HepG2 (cell line): ENCODE measurements around the gene FNDC4. TPM values are rescaled to one million over a fixed set of nuclear protein-coding genes. Genes with fewer than 3 reads are reported as not detected.

Source experiments
- ATAD3A ChIP-seq: sonication (generic); formaldehyde crosslinking; IDR thresholded peaks from 2 replicates; pipeline ENCODE4 v1.4.0; 2020; ENCODE audit warnings: missing genetic modification reagents
- CHCHD3 ChIP-seq: sonication (generic); formaldehyde crosslinking; IDR thresholded peaks from 2 replicates; pipeline ENCODE4 v1.8.0; 2022; ENCODE audit warnings: mild to moderate bottlenecking, missing genetic modification reagents, moderate library complexity
- DR1 ChIP-seq: sonication (generic); formaldehyde crosslinking; IDR thresholded peaks from 2 replicates; pipeline ENCODE4 v1.8.0; 2021; ENCODE audit warnings: mild to moderate bottlenecking, missing genetic modification reagents, inconsistent platforms
- HMGA1 ChIP-seq: sonication (generic); formaldehyde crosslinking; conservative IDR thresholded peaks from 2 replicates; pipeline ENCODE4 v1.4.0; 2020; ENCODE audit warnings: missing genetic modification reagents
- MLLT10 ChIP-seq: sonication (generic); formaldehyde crosslinking; IDR thresholded peaks from 2 replicates; pipeline ENCODE4 v1.4.0; 2020; ENCODE audit warnings: missing genetic modification reagents
- MYC ChIP-seq: sonication (generic); formaldehyde crosslinking; IDR thresholded peaks from 2 replicates; pipeline ENCODE4 v1.9.0; 2021; ENCODE audit warnings: missing genetic modification reagents, borderline replicate concordance
- NR2F6 ChIP-seq, 2 experiments: IDR thresholded peaks; 2 replicates each; pipeline ENCODE4 v1.6.1; 2016; ENCODE audit warnings: antibody characterized with exemption in 1 of 2, mild to moderate bottlenecking in 1 of 2
- POLR2A ChIP-seq, 2 experiments: IDR thresholded peaks; 2 replicates each; pipeline ENCODE4 v1.6.1; 2011; ENCODE audit warnings: low read depth in 2 of 2, low read length in 2 of 2, mild to moderate bottlenecking in 1 of 2, moderate library complexity in 1 of 2; ENCODE audit not compliant: insufficient read depth in 1 of 2
- SIX4 ChIP-seq: sonication (generic); formaldehyde crosslinking; IDR thresholded peaks from 2 replicates; pipeline ENCODE4 v1.4.0; 2020; ENCODE audit warnings: missing genetic modification reagents
- SRSF4 ChIP-seq: fragments of 200-400 bp; formaldehyde crosslinking; IDR thresholded peaks from one replicate; pipeline ENCODE4 v1.6.1; 2018; ENCODE audit warnings: mild to moderate bottlenecking, low read depth, low read length, moderate library complexity; ENCODE audit not compliant: poor library complexity, severe bottlenecking
- ZBTB20 ChIP-seq: sonication (generic); formaldehyde crosslinking; IDR thresholded peaks from 2 replicates; pipeline ENCODE4 v1.8.1; 2023; ENCODE audit warnings: missing genetic modification reagents, low read depth, mild to moderate bottlenecking, borderline replicate concordance
- ZNF598 ChIP-seq: sonication (generic); formaldehyde crosslinking; IDR thresholded peaks from 2 replicates; pipeline ENCODE4 v1.5.1; 2020; ENCODE audit warnings: mild to moderate bottlenecking, missing genetic modification reagents, borderline replicate concordance
- ZNF652 ChIP-seq: IDR thresholded peaks from 2 replicates; pipeline ENCODE4 v1.6.1; 2016; ENCODE audit warnings: low read depth, borderline replicate concordance
- ZNF749 ChIP-seq: sonication (generic); formaldehyde crosslinking; IDR thresholded peaks from 2 replicates; pipeline ENCODE4 v1.8.0; 2022; ENCODE audit warnings: mild to moderate bottlenecking, missing genetic modification reagents, moderate library complexity, borderline replicate concordance
- polyA plus RNA-seq, 8 experiments: library from polyadenylated mRNA; depleted of rRNA in 3 of 8; stranded (reverse) in 7 of 8; unstranded in 1 of 8; fragments of >200 nt; fragmentation: Illumina TruSeq in 4 of 8; extraction: Trizol in 4 of 8; gene quantifications; 2 replicates each; pipeline versions ENCODE4 v1.2.1 to v1.2.3, GENCODE V29; 2011 to 2016; ENCODE audit warnings: low read depth in 4 of 8, missing spikeins in 1 of 8, mixed read lengths in 1 of 8; ENCODE audit not compliant: insufficient read depth in 1 of 8
- total RNA-seq, 5 experiments: library from RNA; depleted of rRNA; stranded (reverse); fragments of >200 nt; fragmentation: Illumina TruSeq; extraction: Trizol; gene quantifications; 2 replicates each; pipeline ENCODE4 v1.2.3, GENCODE V29; 2016; ENCODE audit warnings: low read depth in 1 of 5
- TF ChIP-seq, protein P1 (sequence below): sonication (generic); formaldehyde crosslinking; conservative IDR thresholded peaks from 2 replicates; pipeline ENCODE4 v1.8.1; 2023; ENCODE audit warnings: missing genetic modification reagents
- TF ChIP-seq, protein P2 (sequence below): sonication (generic); formaldehyde crosslinking; IDR thresholded peaks from 2 replicates; pipeline ENCODE4 v1.5.1; 2020; ENCODE audit warnings: mild to moderate bottlenecking, missing genetic modification reagents, moderate library complexity
- TF ChIP-seq, protein P3 (sequence below): IDR thresholded peaks from 2 replicates; pipeline ENCODE4 v1.6.1; 2012; ENCODE audit warnings: low read length, improper control_type of control experiment
- TF ChIP-seq, protein P4 (sequence below): sonication (generic); formaldehyde crosslinking; IDR thresholded peaks from 2 replicates; pipeline ENCODE4 v1.4.0; 2020; ENCODE audit warnings: mild to moderate bottlenecking, missing genetic modification reagents
- TF ChIP-seq, protein P5 (sequence below): sonication (generic); formaldehyde crosslinking; conservative IDR thresholded peaks from 2 replicates; pipeline ENCODE4 v1.4.0; 2020; ENCODE audit warnings: missing genetic modification reagents

FNDC4 gene
- total and polyA plus RNA-seq, 2 of the 13 experiments (the other 11 are each of a cell fraction or from before 2014, with no cell fraction given) = 9.0 to 17.4 TPM

DNA sequence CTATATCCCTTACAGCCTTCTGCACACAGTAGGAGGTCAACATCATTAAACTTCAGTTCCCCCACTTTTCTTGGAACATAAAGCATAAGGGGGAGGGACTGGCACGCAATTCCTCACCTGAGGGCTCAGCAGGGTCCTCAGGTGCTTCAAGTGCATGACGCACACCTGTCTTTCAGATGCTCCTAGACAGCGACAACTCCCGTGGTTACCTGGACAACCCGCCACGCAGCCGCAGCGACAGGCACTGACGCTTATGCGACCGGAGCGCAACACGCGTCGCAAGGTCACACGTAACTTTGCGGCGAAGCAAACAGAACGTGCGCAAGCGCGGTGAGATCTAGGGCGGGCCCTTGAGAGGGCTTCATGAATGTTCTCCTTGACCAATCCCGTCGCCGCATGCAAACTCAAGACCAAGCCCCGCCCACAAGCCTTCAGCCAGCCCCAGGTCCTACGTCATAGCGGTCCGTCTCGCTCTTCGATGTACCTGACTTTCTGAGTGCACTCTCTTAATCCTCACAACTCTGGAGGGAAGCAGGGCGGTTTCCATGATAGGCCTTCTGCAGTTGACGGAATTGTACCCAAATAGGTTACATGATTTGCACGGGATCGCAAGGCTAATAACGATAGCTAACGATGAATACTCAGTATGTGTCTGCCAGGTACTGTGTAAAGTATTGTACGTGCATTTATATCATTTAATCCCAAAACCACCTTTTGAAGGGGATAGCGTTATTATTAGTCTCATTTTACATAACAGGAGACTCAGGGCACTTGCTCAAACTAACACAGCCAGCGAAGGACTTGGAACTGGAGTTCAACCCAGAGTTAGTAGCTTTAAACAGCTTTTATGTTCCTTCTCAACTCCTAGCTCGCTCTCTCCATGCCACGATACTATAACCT, 5.3 kb downstream of the FNDC4 start, which contains the start of gene IFT172 (continued):
- no peak for TF ChIP-seq DR1 (CRISPR knock-in tag)
- TF ChIP-seq POLR2A (IDR thresholded peaks at IDR 0.05; ENCODE audit: insufficient read depth in 1 of 2, low read depth in 2 of 2, low read length in 2 of 2) = peak; percentile 83 to 87
- no peak for TF ChIP-seq MLLT10 (CRISPR knock-in tag)
- TF ChIP-seq, protein P1, sequence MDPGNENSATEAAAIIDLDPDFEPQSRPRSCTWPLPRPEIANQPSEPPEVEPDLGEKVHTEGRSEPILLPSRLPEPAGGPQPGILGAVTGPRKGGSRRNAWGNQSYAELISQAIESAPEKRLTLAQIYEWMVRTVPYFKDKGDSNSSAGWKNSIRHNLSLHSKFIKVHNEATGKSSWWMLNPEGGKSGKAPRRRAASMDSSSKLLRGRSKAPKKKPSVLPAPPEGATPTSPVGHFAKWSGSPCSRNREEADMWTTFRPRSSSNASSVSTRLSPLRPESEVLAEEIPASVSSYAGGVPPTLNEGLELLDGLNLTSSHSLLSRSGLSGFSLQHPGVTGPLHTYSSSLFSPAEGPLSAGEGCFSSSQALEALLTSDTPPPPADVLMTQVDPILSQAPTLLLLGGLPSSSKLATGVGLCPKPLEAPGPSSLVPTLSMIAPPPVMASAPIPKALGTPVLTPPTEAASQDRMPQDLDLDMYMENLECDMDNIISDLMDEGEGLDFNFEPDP (CRISPR knock-in tag) = no peak
- no peak; the same call in 1 of the 2 replicates for TF ChIP-seq CHCHD3 (CRISPR knock-in tag)
- TF ChIP-seq, protein P2, sequence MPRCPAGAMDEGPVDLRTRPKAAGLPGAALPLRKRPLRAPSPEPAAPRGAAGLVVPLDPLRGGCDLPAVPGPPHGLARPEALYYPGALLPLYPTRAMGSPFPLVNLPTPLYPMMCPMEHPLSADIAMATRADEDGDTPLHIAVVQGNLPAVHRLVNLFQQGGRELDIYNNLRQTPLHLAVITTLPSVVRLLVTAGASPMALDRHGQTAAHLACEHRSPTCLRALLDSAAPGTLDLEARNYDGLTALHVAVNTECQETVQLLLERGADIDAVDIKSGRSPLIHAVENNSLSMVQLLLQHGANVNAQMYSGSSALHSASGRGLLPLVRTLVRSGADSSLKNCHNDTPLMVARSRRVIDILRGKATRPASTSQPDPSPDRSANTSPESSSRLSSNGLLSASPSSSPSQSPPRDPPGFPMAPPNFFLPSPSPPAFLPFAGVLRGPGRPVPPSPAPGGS = 0 out of 2 replicates have a peak, but pooled peaks have one; percentile 73
- TF ChIP-seq, protein P3, sequence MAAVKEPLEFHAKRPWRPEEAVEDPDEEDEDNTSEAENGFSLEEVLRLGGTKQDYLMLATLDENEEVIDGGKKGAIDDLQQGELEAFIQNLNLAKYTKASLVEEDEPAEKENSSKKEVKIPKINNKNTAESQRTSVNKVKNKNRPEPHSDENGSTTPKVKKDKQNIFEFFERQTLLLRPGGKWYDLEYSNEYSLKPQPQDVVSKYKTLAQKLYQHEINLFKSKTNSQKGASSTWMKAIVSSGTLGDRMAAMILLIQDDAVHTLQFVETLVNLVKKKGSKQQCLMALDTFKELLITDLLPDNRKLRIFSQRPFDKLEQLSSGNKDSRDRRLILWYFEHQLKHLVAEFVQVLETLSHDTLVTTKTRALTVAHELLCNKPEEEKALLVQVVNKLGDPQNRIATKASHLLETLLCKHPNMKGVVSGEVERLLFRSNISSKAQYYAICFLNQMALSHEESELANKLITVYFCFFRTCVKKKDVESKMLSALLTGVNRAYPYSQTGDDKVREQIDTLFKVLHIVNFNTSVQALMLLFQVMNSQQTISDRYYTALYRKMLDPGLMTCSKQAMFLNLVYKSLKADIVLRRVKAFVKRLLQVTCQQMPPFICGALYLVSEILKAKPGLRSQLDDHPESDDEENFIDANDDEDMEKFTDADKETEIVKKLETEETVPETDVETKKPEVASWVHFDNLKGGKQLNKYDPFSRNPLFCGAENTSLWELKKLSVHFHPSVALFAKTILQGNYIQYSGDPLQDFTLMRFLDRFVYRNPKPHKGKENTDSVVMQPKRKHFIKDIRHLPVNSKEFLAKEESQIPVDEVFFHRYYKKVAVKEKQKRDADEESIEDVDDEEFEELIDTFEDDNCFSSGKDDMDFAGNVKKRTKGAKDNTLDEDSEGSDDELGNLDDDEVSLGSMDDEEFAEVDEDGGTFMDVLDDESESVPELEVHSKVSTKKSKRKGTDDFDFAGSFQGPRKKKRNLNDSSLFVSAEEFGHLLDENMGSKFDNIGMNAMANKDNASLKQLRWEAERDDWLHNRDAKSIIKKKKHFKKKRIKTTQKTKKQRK = no peak
- TF ChIP-seq SIX4 (CRISPR knock-in tag) = no peak
- no peak for TF ChIP-seq SRSF4
- TF ChIP-seq, protein P4, sequence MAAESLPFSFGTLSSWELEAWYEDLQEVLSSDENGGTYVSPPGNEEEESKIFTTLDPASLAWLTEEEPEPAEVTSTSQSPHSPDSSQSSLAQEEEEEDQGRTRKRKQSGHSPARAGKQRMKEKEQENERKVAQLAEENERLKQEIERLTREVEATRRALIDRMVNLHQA (CRISPR knock-in tag) = no peak
- no peak for TF ChIP-seq ZNF652 (CRISPR knock-in tag)
- 0 out of 2 replicates have a peak, but pooled peaks have one; percentile 81 for TF ChIP-seq ZBTB20 (CRISPR knock-in tag)
- TF ChIP-seq, protein P5, sequence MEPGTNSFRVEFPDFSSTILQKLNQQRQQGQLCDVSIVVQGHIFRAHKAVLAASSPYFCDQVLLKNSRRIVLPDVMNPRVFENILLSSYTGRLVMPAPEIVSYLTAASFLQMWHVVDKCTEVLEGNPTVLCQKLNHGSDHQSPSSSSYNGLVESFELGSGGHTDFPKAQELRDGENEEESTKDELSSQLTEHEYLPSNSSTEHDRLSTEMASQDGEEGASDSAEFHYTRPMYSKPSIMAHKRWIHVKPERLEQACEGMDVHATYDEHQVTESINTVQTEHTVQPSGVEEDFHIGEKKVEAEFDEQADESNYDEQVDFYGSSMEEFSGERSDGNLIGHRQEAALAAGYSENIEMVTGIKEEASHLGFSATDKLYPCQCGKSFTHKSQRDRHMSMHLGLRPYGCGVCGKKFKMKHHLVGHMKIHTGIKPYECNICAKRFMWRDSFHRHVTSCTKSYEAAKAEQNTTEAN (CRISPR knock-in tag) = no peak
- peak; percentile 96 for TF ChIP-seq ZNF598 (CRISPR knock-in tag)
- TF ChIP-seq ZNF749 (CRISPR knock-in tag) = no peak
- peak; percentile 81; the same call in 1 of the 2 replicates for TF ChIP-seq MYC (CRISPR knock-in tag)
- no peak for TF ChIP-seq ATAD3A (CRISPR knock-in tag)
- no peak for TF ChIP-seq HMGA1 (CRISPR knock-in tag)
- TF ChIP-seq NR2F6 (IDR thresholded peaks at IDR 0.05) = no peak
- TF ChIP-seq NR2F6 (CRISPR knock-in tag; IDR thresholded peaks at IDR 0.05) = peak; percentile 72; the same call in 1 of the 2 replicates
